ENCODE results near the gene GMPPB. TPM values are rescaled to one million over a fixed set of nuclear protein-coding genes. Genes with fewer than 3 reads are reported as not detected.

The GMPPB gene
- total RNA-seq, 1 donor from 2014 or later = 31.2 TPM

GRCh38 chr3:49719214-49719884 lies 4.4 kb downstream of the GMPPB start, which contains the start of gene AMIGO3:
AMIGO3 (minus strand) TSS chr3:49719684; CDS start chr3:49719465, 219 bp downstream.
- Mint-ChIP-seq H3K4me3 (ENCODE audit: low read depth) (peak within 1 kb of the TSS; percentile 80), H3K4me1 (ENCODE audit: low read depth) (peaks cover 20% of the 10 kb centered on the region), H3K27ac (peak within 1 kb of the TSS; percentile 89), H3K27me3 (no peaks in the 10 kb centered on the region), H3K36me3 (ENCODE audit: insufficient read depth) (no peaks in the 10 kb centered on the region), H3K9me3 (ENCODE audit: low read depth) (no peaks in the 10 kb centered on the region)
- peak; percentile 76 for DNase-seq (ENCODE audit: low spot score, unreplicated experiment)
- TF ChIP-seq CTCF (IDR thresholded peaks at IDR 0.05; ENCODE audit: unreplicated experiment) = peak; percentile 72

- TF ChIP-seq CTCF (IDR thresholded peaks at IDR 0.05; ENCODE audit: unreplicated experiment) = no peak
- no peaks in the 10 kb centered on the region for H3K27me3 Mint-ChIP-seq
- H3K36me3 Mint-ChIP-seq (ENCODE audit: insufficient read depth) = no peaks in the 10 kb centered on the region
- peak overlapping the region; percentile 80 for H3K4me3 Mint-ChIP-seq (ENCODE audit: low read depth)
- no peaks in the 10 kb centered on the region for H3K9me3 Mint-ChIP-seq (ENCODE audit: low read depth)
- peak overlapping the region; percentile 73 for H3K27ac Mint-ChIP-seq
- DNase-seq (ENCODE audit: low spot score, unreplicated experiment) = peak; percentile 13
- H3K4me1 Mint-ChIP-seq (ENCODE audit: low read depth) = peaks cover 18% of the 10 kb centered on the region
Observed at GRCh38 chr3:49718858-49719213, 4.9 kb downstream of the GMPPB start.

GRCh38 chr3:49717959-49718857 lies 5.5 kb downstream of the GMPPB start:
- TF ChIP-seq CTCF (IDR thresholded peaks at IDR 0.05; ENCODE audit: unreplicated experiment) = no peak
- DNase-seq (ENCODE audit: low spot score, unreplicated experiment) = peak; percentile 11
- Mint-ChIP-seq H3K4me1 (ENCODE audit: low read depth) (peaks cover 16% of the 10 kb centered on the region), H3K27ac (peak overlapping the region; percentile 73), H3K36me3 (ENCODE audit: insufficient read depth) (no peaks in the 10 kb centered on the region), H3K4me3 (ENCODE audit: low read depth) (peak overlapping the region; percentile 80), H3K27me3 (no peaks in the 10 kb centered on the region), H3K9me3 (ENCODE audit: low read depth) (no peaks in the 10 kb centered on the region)

GRCh38 chr3:49717211-49717958 lies 6.4 kb downstream of the GMPPB start:
- no peak for TF ChIP-seq CTCF (IDR thresholded peaks at IDR 0.05; ENCODE audit: unreplicated experiment)
- H3K4me1 Mint-ChIP-seq (ENCODE audit: low read depth) = peaks cover 11% of the 10 kb centered on the region
- H3K27me3 Mint-ChIP-seq = no peaks in the 10 kb centered on the region
- no peak overlapping the region for H3K4me3 Mint-ChIP-seq (ENCODE audit: low read depth)
- no peaks in the 10 kb centered on the region for H3K9me3 Mint-ChIP-seq (ENCODE audit: low read depth)
- no peak for DNase-seq (ENCODE audit: low spot score, unreplicated experiment)
- no peak overlapping the region for H3K27ac Mint-ChIP-seq
- no peaks in the 10 kb centered on the region for H3K36me3 Mint-ChIP-seq (ENCODE audit: insufficient read depth)

- TF ChIP-seq CTCF (IDR thresholded peaks at IDR 0.05; ENCODE audit: unreplicated experiment) = no peak
- no peak overlapping the region for H3K27ac Mint-ChIP-seq
- H3K36me3 Mint-ChIP-seq (ENCODE audit: insufficient read depth) = no peaks in the 10 kb centered on the region
- no peak for DNase-seq (ENCODE audit: low spot score, unreplicated experiment)
- no peaks in the 10 kb centered on the region for H3K9me3 Mint-ChIP-seq (ENCODE audit: low read depth)
- no peaks in the 10 kb centered on the region for H3K27me3 Mint-ChIP-seq
- no peak overlapping the region for H3K4me3 Mint-ChIP-seq (ENCODE audit: low read depth)
- peaks cover 11% of the 10 kb centered on the region for H3K4me1 Mint-ChIP-seq (ENCODE audit: low read depth)
Observed at GRCh38 chr3:49716691-49717210, 7.0 kb downstream of the GMPPB start.
